ENCODE data around the gene HSP90B1.

DNA sequence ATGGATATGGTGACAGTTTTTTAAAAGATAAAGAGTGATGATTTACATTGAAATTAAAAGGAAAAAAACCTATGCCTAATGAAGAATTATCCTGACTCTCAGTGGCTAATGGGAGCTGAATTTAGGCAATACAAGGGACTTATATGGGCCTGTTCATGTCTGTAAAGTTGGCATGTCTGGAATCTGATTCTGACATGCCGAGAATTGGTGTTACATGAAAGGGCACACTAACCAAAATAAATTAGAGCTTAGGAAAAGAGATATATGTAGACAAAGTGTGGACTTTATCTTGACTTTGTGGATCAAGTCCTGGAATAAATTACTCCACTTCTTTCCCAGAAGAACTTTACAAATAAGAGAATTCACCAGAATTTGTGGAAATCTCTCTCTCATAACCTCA is 36.5 kb downstream of the HSP90B1 start:
- TF ChIP-seq ELF4 (IDR thresholded peaks at IDR 0.05) (no peak), L3MBTL2 (conservative IDR thresholded peaks at IDR 0.05) (no peak), BHLHE40 (IDR thresholded peaks at IDR 0.05; ENCODE audit: borderline replicate concordance) (no peak), FOXM1 (IDR thresholded peaks at IDR 0.05; ENCODE audit: borderline replicate concordance) (no peak), SUZ12 (IDR thresholded peaks at IDR 0.05) (no peak), ZNF384 (IDR thresholded peaks at IDR 0.05) (no peak), ARNT (IDR thresholded peaks at IDR 0.05) (no peak), FOXA1 (IDR thresholded peaks at IDR 0.05) (no peak), TARDBP (IDR thresholded peaks at IDR 0.05) (no peak), HDGF (IDR thresholded peaks at IDR 0.05; ENCODE audit: borderline replicate concordance) (no peak), CTBP1 (IDR thresholded peaks at IDR 0.05; ENCODE audit: borderline replicate concordance) (no peak), FOXK2 (IDR thresholded peaks at IDR 0.05) (no peak), SP1 (IDR thresholded peaks at IDR 0.05) (no peak)
- TF ChIP-seq, protein P1, sequence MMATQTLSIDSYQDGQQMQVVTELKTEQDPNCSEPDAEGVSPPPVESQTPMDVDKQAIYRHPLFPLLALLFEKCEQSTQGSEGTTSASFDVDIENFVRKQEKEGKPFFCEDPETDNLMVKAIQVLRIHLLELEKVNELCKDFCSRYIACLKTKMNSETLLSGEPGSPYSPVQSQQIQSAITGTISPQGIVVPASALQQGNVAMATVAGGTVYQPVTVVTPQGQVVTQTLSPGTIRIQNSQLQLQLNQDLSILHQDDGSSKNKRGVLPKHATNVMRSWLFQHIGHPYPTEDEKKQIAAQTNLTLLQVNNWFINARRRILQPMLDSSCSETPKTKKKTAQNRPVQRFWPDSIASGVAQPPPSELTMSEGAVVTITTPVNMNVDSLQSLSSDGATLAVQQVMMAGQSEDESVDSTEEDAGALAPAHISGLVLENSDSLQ (IDR thresholded peaks at IDR 0.05): no peak

All from HEK293T (cell line).